Sigmoid colon (tissue), 7 donors: ENCODE results near the gene DPEP2NB. TPM values are rescaled to one million over a fixed set of nuclear protein-coding genes. Genes with fewer than 3 reads are reported as not detected.

ENCODE experiments used
- DNase-seq: peaks from one replicate; pipeline ENCODE4 v3.0.0-alpha.2; 2019
- H3K27ac ChIP-seq, 4 donors: fragments of 200-600 bp; sonication (generic); one replicate each; pipeline ENCODE4 v1.5.1; 2016 to 2019; ENCODE audit warnings: mild to moderate bottlenecking in 1 of 4
- H3K27me3 ChIP-seq, 3 donors: fragments of 200-600 bp; sonication (generic); one replicate each; pipeline ENCODE4 v1.5.1; 2019; ENCODE audit warnings: mild to moderate bottlenecking in 1 of 3
- H3K36me3 ChIP-seq, 4 donors: fragments of 200-600 bp; sonication (generic); one replicate each; pipeline ENCODE4 v1.5.1; 2016 to 2019
- H3K4me1 ChIP-seq, 4 donors: fragments of 200-600 bp; sonication (generic); one replicate each; pipeline ENCODE4 v1.5.1; 2017 to 2019
- H3K4me3 ChIP-seq, 4 donors: fragments of 200-600 bp; sonication (generic); one replicate each; pipeline ENCODE4 v1.5.1; 2017 to 2019; ENCODE audit warnings: mild to moderate bottlenecking in 2 of 4, moderate library complexity in 1 of 4
- H3K9me3 ChIP-seq, 4 donors: fragments of 200-600 bp in 3 of 4; sonication (generic) in 3 of 4; one replicate each; pipeline versions ENCODE4 v1.5.1 to v1.6.1; 2013 to 2019
- EP300 ChIP-seq, 4 donors: sonication (generic); formaldehyde crosslinking; IDR thresholded peaks; one replicate each; pipeline ENCODE4 v1.6.1; 2017; ENCODE audit warnings: antibody characterized with exemption in 4 of 4
- POLR2A ChIP-seq, 2 donors: fragments of 450-650 bp; IDR thresholded peaks; one replicate each; pipeline ENCODE4 v1.6.1; 2016; ENCODE audit warnings: antibody characterized with exemption in 2 of 2, mild to moderate bottlenecking in 2 of 2, moderate library complexity in 2 of 2
- POLR2AphosphoS5 ChIP-seq, 4 donors: sonication (generic); formaldehyde crosslinking; IDR thresholded peaks; one replicate each; pipeline ENCODE4 v1.6.1; 2017; ENCODE audit warnings: antibody characterized with exemption in 4 of 4
- WGBS, 2 donors: extraction: QIAGEN DNeasy Blood & Tissue Kit; methylation state at CpG; one replicate each; pipeline ENCODE4 v1.1.7; 2013; 5-methylcytosine and 5-hydroxymethylcytosine counted together
- intact Hi-C: fragments of 100-400 bp; cut with DNase I; formaldehyde crosslinking; loops from one replicate; pipeline ENCODE4 v1.15.1; 2023
- polyA plus RNA-seq, 3 donors: library from polyadenylated mRNA; stranded (reverse); fragments of 200-250 nt; gene quantifications; one replicate each; pipeline ENCODE4 v1.2.3, GENCODE V29; 2013
- total RNA-seq, 4 donors: library from RNA; depleted of rRNA; stranded (reverse); fragments of >200 nt; gene quantifications; one replicate each; pipeline ENCODE4 v1.1.0, GENCODE V29; 2016
- TF ChIP-seq, protein P1 (sequence below), 4 experiments: fragments of 450-650 bp in 3 of 4; fragments of 200-600 bp in 1 of 4; IDR thresholded peaks; one replicate each; pipeline ENCODE4 v1.5.1; 2016 to 2019; ENCODE audit warnings: antibody characterized with exemption in 4 of 4, mild to moderate bottlenecking in 3 of 4, moderate library complexity in 2 of 4
- donor health status: healthy with polysubstance abuse.
- donor health status: Bipolar disorder and iron deficiency.
- donor health status: healthy.

The DPEP2NB gene
- total and polyA plus RNA-seq, 7 donors, result not detected

DNA sequence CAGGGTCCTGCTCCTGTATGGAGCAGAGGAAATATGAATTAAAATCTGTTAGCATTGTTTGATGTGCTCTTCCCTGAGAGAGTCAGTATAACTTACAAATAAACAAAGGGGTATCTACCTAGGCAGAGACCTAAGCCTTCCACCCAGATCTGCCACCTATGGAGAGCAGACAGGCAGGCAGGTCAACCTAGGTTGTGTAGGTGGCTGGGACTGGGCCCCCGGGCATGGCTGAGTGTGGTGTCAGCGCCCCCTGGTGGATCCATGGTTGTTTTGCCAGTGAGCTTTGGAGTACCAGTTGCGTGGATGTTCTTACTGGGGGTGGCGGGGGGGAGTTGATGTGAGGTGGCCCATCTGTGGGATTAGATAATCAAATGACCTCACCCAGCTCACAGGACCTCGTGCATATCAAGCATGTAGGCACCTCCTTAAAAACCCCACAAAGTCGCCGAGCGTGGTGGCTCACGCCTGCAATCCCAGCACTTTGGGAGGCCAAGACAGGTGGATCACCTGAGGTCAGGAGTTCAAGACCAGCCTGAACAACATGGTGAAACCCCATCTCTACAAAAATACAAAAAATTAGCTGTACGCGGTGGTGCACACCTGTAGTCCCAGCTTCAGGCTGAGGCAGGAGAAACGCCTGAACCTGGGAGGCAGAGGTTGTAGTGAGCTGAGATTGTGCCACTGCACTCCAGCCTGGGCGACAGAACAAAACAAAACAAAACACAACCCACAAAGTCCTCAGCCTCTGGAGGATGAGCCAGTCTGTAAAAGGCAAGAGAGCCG, 25.0 kb upstream of the DPEP2NB start:
- 65 to 66% methylated on average over 14 of the region's 14 CpGs for WGBS, 2 donors
- TF ChIP-seq, protein P1, sequence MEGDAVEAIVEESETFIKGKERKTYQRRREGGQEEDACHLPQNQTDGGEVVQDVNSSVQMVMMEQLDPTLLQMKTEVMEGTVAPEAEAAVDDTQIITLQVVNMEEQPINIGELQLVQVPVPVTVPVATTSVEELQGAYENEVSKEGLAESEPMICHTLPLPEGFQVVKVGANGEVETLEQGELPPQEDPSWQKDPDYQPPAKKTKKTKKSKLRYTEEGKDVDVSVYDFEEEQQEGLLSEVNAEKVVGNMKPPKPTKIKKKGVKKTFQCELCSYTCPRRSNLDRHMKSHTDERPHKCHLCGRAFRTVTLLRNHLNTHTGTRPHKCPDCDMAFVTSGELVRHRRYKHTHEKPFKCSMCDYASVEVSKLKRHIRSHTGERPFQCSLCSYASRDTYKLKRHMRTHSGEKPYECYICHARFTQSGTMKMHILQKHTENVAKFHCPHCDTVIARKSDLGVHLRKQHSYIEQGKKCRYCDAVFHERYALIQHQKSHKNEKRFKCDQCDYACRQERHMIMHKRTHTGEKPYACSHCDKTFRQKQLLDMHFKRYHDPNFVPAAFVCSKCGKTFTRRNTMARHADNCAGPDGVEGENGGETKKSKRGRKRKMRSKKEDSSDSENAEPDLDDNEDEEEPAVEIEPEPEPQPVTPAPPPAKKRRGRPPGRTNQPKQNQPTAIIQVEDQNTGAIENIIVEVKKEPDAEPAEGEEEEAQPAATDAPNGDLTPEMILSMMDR (IDR thresholded peaks at IDR 0.05), result peak; percentile 48 to 80 (median 76)
- no peak for TF ChIP-seq EP300 (IDR thresholded peaks at IDR 0.05)
- H3K27ac ChIP-seq, result no peak overlapping the region
- intact Hi-C loops, result loop anchor here (1.0 to 5.0 kb wide), 3 partner anchors 48 to 224 kb away; partner anchors contain the start of gene NRN1L
- H3K36me3 ChIP-seq, result peaks cover 0 to 3% (median 0%) of the 10 kb centered on the region in 4 donors
- no peaks in the 10 kb centered on the region for H3K4me1 ChIP-seq
- H3K9me3 ChIP-seq, result no peaks in the 10 kb centered on the region
- no peak overlapping the region for H3K4me3 ChIP-seq
- peak; percentile 88 for DNase-seq
- H3K27me3 ChIP-seq, result no peaks in the 10 kb centered on the region

DNA sequence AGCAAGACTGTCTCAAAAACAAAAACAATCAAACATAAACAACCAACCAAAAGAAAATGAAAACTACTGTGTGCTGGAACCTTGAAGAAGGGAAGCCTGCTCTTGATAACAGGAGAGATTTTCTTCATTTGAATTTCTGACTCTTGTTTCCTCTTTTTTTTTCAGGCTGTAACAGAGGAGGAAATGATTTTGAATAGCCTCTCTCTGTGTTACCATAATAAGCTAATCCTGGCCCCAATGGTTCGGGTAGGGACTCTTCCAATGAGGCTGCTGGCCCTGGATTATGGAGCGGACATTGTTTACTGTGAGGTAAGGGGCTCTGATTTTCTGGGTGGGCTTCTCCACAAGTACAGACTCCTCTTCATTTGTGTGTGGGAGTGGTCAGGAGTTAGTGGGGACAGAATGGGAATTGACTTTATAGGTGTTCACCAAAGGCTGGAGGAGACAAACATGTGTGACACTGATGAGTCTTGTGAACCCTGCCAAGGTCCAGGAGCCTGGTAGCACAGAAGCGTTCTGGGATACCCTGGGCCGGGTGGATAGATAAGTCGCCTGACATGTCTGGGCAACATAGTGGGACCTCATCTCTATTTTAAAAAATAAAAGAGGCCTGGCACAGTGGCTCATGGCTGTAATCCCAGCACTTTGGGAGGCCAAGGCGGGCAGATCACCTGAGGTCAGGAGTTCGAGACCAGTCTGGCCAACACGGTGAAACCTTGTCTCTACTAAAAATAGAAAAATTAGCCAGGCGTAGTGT, 22.3 kb upstream of the DPEP2NB start:
- DNase-seq, result peak; percentile 28
- no peak overlapping the region for H3K27ac ChIP-seq
- TF ChIP-seq POLR2A (IDR thresholded peaks at IDR 0.05), result no peak
- no peak for TF ChIP-seq POLR2AphosphoS5 (IDR thresholded peaks at IDR 0.05)
- TF ChIP-seq, protein P1 (IDR thresholded peaks at IDR 0.05), result no peak
- no peak for TF ChIP-seq EP300 (IDR thresholded peaks at IDR 0.05)
- WGBS, 2 donors, result 85 to 93% methylated on average over 9 of the region's 9 CpGs
- H3K4me1 ChIP-seq, result no peaks in the 10 kb centered on the region
- intact Hi-C loops, result no loop called here
- peaks cover 0 to 3% (median 0%) of the 10 kb centered on the region in 4 donors for H3K36me3 ChIP-seq
- no peak overlapping the region for H3K4me3 ChIP-seq
- no peaks in the 10 kb centered on the region for H3K27me3 ChIP-seq
- no peaks in the 10 kb centered on the region for H3K9me3 ChIP-seq

DNA sequence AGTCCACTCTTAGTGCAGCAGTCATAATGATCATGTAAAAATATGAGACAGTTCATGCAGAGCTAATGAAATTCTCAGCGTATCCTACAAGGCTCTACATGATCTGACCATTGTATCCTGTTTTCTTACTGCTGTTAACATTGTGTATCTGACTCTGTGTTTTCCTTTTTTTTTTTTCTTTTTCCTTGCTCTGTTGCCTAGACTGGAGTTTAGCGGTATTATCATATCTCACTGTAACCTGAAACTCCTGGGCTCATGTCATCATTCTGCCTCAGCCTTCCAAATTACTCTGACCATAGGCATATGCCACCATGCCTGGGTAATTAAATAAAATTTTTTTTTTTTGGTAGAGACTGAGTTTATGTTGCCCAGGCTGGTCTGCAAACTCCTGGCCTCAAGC, 19.5 kb upstream of the DPEP2NB start:
- DNase-seq, result no peak
- no peak for TF ChIP-seq EP300 (IDR thresholded peaks at IDR 0.05)
- TF ChIP-seq POLR2AphosphoS5 (IDR thresholded peaks at IDR 0.05), result no peak
- TF ChIP-seq POLR2A (IDR thresholded peaks at IDR 0.05), result no peak
- TF ChIP-seq, protein P1 (IDR thresholded peaks at IDR 0.05), result no peak
- Histone ChIP-seq H3K36me3 (peaks cover 0 to 11% (median 0%) of the 10 kb centered on the region in 4 donors), H3K27ac (no peak overlapping the region), H3K9me3 (no peaks in the 10 kb centered on the region), H3K27me3 (no peaks in the 10 kb centered on the region), H3K4me1 (no peaks in the 10 kb centered on the region), H3K4me3 (no peak overlapping the region)
- WGBS, 2 donors, result 95 to 98% methylated on average over 2 of the region's 2 CpGs
- intact Hi-C loops, result no loop called here

DNA sequence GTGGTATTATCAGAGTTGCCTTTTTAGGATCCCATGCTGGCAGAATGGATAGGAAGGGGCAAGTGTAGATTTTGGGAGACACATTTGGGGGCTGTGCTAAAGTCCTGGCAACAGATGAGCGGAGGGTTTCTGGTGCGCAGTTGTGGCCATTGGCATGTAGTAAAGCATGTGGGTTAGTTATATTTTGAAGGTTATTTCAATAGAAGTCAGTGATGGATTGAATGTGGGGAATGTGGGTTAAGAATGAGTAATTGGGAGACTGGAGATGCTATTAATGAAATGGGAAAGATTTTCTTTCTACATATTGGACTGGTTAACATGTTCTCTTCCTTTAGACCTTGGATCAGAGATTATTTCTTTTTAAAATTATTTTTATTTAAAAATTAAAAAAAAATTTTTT, 17.4 kb upstream of the DPEP2NB start:
- TF ChIP-seq POLR2A (IDR thresholded peaks at IDR 0.05) (no peak), EP300 (IDR thresholded peaks at IDR 0.05) (no peak)
- TF ChIP-seq, protein P1 (IDR thresholded peaks at IDR 0.05), result no peak
- no peak overlapping the region for H3K4me3 ChIP-seq
- intact Hi-C loops, result no loop called here
- peaks cover 0 to 8% (median 0%) of the 10 kb centered on the region in 4 donors for H3K36me3 ChIP-seq
- WGBS, 2 donors, result 98% methylated on average over 2 of the region's 2 CpGs
- no peaks in the 10 kb centered on the region for H3K4me1 ChIP-seq
- no peaks in the 10 kb centered on the region for H3K9me3 ChIP-seq
- H3K27ac ChIP-seq, result no peak overlapping the region
- no peaks in the 10 kb centered on the region for H3K27me3 ChIP-seq
- DNase-seq, result no peak
